Activated CD8-positive, alpha-beta memory T cell treated with anti-CD3 and anti-CD28 coated beads for 1 hour (primary cell): Measurements from ENCODE around the gene PMIS2.
A peak's percentile ranks its signal among the peaks of the same experiment; 100 is the strongest.

Source experiments
- DNase-seq, 2 donors: peaks; one replicate each; pipeline ENCODE4 v3.0.0-alpha.2; 2020; ENCODE audit warnings: low read depth in 1 of 2; ENCODE audit errors: extremely low read depth in 1 of 2

Gene PMIS2

GRCh38 chr19:35585848-35586247, at the start of gene PMIS2:
PMIS2 (plus strand) TSS chr19:35586173; CDS start chr19:35586260, 87 bp downstream.
- DNase-seq, result no peak

GRCh38 chr19:35539314-35539713, 46.7 kb upstream of the PMIS2 start:
- no peak for DNase-seq

GRCh38 chr19:35539850-35540249, 46.1 kb upstream of the PMIS2 start:
- no peak for DNase-seq

- DNase-seq, result no peak
Observed at GRCh38 chr19:35540356-35540927, 45.5 kb upstream of the PMIS2 start.

- DNase-seq, result no peak
Observed at GRCh38 chr19:35542209-35542608, 43.8 kb upstream of the PMIS2 start.

GRCh38 chr19:35543280-35544109, 42.5 kb upstream of the PMIS2 start:
- DNase-seq, result no peak

GRCh38 chr19:35544110-35544802, 41.7 kb upstream of the PMIS2 start:
- no peak for DNase-seq

GRCh38 chr19:35545001-35545854, 40.7 kb upstream of the PMIS2 start, which contains the start of gene TMEM147:
TMEM147 (plus strand) TSS chr19:35545626; CDS start chr19:35545740, 114 bp downstream.
- DNase-seq, result peak; percentile 34 to 73

- peak in 1 of 2 donors; percentile 26 for DNase-seq
Observed at GRCh38 chr19:35545855-35546381, 40.1 kb upstream of the PMIS2 start.

GRCh38 chr19:35546532-35546931, 39.4 kb upstream of the PMIS2 start:
- no peak for DNase-seq

GRCh38 chr19:35549174-35549788, 36.7 kb upstream of the PMIS2 start:
- DNase-seq, result peak; percentile 21 to 26

- no peak for DNase-seq
Observed at GRCh38 chr19:35549879-35550523, 36.0 kb upstream of the PMIS2 start.

- no peak for DNase-seq
Observed at GRCh38 chr19:35551091-35551810, 34.7 kb upstream of the PMIS2 start.

GRCh38 chr19:35552534-35553384, 33.2 kb upstream of the PMIS2 start:
- no peak for DNase-seq

- DNase-seq, result no peak
Observed at GRCh38 chr19:35553385-35554000, 32.5 kb upstream of the PMIS2 start.

GRCh38 chr19:35554076-35554475, 31.9 kb upstream of the PMIS2 start:
- DNase-seq, result no peak

- no peak for DNase-seq
Observed at GRCh38 chr19:35555301-35556005, 30.5 kb upstream of the PMIS2 start.
